Natural killer cell (primary cell): ENCODE results near the gene UTF1. TPM values are rescaled to one million over a fixed set of nuclear protein-coding genes. Genes with fewer than 3 reads are reported as not detected.
"Not testable (repeated sequence)": the region's sequence is repeated elsewhere in the genome, so short reads cannot be mapped to it uniquely, and the experiment has no call there.

Source experiments
- ATAC-seq, 3 donors: fragments of 150-1000 bp in 2 of 3; fragments of 200-7000 bp in 1 of 3; cut with Tn5 transposase; 1 replicate in 1 of 3; 2 replicates in 2 of 3; pipeline ENCODE4 v1.10.0; 2021; ENCODE audit warnings: mild to moderate bottlenecking in 2 of 3, moderate library complexity in 2 of 3
- DNase-seq, 2 donors: peaks; one replicate each; pipeline versions ENCODE4 v3.0.0 to v3.0.0-alpha.2; 2013 to 2021; ENCODE audit warnings: mixed read lengths in 1 of 2
- H3K27ac ChIP-seq: one replicate; pipeline ENCODE4 v1.5.1; 2013; ENCODE audit warnings: mild to moderate bottlenecking, low read length
- H3K27me3 ChIP-seq: one replicate; pipeline ENCODE4 v1.6.1; 2013; ENCODE audit warnings: low read length; ENCODE audit not compliant: control insufficient read depth, insufficient read depth
- H3K36me3 ChIP-seq: one replicate; pipeline ENCODE4 v1.6.1; 2013; ENCODE audit warnings: low read length; ENCODE audit not compliant: control insufficient read depth, insufficient read depth
- H3K4me1 ChIP-seq: one replicate; pipeline ENCODE4 v1.6.1; 2013; ENCODE audit warnings: low read length; ENCODE audit not compliant: control insufficient read depth, insufficient read depth
- H3K4me3 ChIP-seq: one replicate; pipeline ENCODE4 v1.5.1; 2013; ENCODE audit warnings: low read length
- H3K9me3 ChIP-seq: one replicate; pipeline ENCODE4 v1.6.1; 2013; ENCODE audit warnings: low read length; ENCODE audit not compliant: control insufficient read depth, insufficient read depth
- H3K27ac Mint-ChIP-seq, 2 donors: one replicate each; pipeline ENCODE4 v1.8.0; 2022; ENCODE audit warnings: mild to moderate bottlenecking in 2 of 2, mixed read lengths in 2 of 2, moderate library complexity in 1 of 2
- H3K27me3 Mint-ChIP-seq, 2 donors: one replicate each; pipeline ENCODE4 v1.8.0; 2022; ENCODE audit warnings: low read depth in 2 of 2, mixed read lengths in 2 of 2
- H3K36me3 Mint-ChIP-seq: one replicate; pipeline ENCODE4 v1.8.0; 2022; ENCODE audit warnings: mixed read lengths
- H3K4me1 Mint-ChIP-seq, 2 donors: one replicate each; pipeline ENCODE4 v1.8.0; 2022; ENCODE audit warnings: mixed read lengths in 2 of 2
- H3K4me3 Mint-ChIP-seq: one replicate; pipeline ENCODE4 v1.8.0; 2022; ENCODE audit warnings: mild to moderate bottlenecking, moderate library complexity, mixed read lengths
- H3K9me3 Mint-ChIP-seq, 2 donors: one replicate each; pipeline ENCODE4 v1.8.0; 2022; ENCODE audit warnings: mixed read lengths in 2 of 2
- WGBS: methylation state at CpG from one replicate; pipeline ENCODE4 v1.1.7; 2013; ENCODE audit warnings: missing lambda C conversion rate; ENCODE audit not compliant: insufficient coverage; 5-methylcytosine and 5-hydroxymethylcytosine counted together
- intact Hi-C: fragments of 100-400 bp; cut with micrococcal nuclease; formaldehyde crosslinking; loops from one replicate; pipeline ENCODE4 v1.14.2; 2022
- total RNA-seq, 4 donors: library from RNA; stranded (reverse); fragments of 120-200 nt in 1 of 4; gene quantifications; one replicate each; pipeline versions ENCODE4 v1.2.3 to v1.2.4, GENCODE V29; 2013 to 2022
- TF ChIP-seq, protein P1 (sequence below): fragments of 200-600 bp; IDR thresholded peaks from one replicate; pipeline ENCODE4 v1.8.0; 2022; ENCODE audit warnings: antibody characterized with exemption

The UTF1 gene
- total RNA-seq, 3 donors from 2014 or later (not counting 1 experiment from before 2014, with no cell fraction given) = 0.31 to 0.33 TPM; not detected in 1

DNA sequence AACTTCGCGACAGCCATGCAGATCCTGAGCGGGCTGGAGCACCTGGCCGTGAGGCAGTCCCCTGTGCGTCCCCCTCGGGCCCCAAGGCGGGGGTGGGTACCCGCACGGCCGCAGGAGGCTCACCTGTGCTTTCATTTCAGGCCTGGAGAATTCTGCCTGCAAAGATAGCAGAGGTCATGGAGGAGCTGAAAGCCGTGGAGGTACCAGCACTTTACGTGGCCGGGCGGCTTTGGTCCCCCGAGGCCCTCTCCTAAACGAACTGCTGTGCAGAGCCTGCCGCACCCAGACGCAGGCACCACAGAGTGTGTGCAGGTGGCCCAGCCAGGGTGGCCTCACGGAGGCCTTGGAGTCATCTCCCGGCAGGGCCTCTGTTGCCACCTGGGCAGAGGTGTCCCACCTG, 11.1 kb upstream of the UTF1 start:
- peaks cover 9 to 10% of the 10 kb centered on the region in 2 donors for H3K27me3 Mint-ChIP-seq
- DNase-seq (no peak), ATAC-seq (no peak)
- H3K27me3 ChIP-seq = peaks cover 2% of the 10 kb centered on the region
- no peak overlapping the region for H3K27ac ChIP-seq
- H3K4me1 Mint-ChIP-seq = peaks cover 0 to 4% of the 10 kb centered on the region in 2 donors
- H3K9me3 ChIP-seq = no peaks in the 10 kb centered on the region
- 86% methylated on average over 20 of the region's 20 CpGs for WGBS
- no peak overlapping the region for H3K27ac Mint-ChIP-seq
- H3K4me3 ChIP-seq = no peak overlapping the region
- no peaks in the 10 kb centered on the region for H3K9me3 Mint-ChIP-seq
- H3K4me3 Mint-ChIP-seq = no peak overlapping the region
- intact Hi-C loops = no loop called here
- TF ChIP-seq, protein P1, sequence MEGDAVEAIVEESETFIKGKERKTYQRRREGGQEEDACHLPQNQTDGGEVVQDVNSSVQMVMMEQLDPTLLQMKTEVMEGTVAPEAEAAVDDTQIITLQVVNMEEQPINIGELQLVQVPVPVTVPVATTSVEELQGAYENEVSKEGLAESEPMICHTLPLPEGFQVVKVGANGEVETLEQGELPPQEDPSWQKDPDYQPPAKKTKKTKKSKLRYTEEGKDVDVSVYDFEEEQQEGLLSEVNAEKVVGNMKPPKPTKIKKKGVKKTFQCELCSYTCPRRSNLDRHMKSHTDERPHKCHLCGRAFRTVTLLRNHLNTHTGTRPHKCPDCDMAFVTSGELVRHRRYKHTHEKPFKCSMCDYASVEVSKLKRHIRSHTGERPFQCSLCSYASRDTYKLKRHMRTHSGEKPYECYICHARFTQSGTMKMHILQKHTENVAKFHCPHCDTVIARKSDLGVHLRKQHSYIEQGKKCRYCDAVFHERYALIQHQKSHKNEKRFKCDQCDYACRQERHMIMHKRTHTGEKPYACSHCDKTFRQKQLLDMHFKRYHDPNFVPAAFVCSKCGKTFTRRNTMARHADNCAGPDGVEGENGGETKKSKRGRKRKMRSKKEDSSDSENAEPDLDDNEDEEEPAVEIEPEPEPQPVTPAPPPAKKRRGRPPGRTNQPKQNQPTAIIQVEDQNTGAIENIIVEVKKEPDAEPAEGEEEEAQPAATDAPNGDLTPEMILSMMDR = no peak
- no peaks in the 10 kb centered on the region for H3K36me3 ChIP-seq
- H3K4me1 ChIP-seq = no peaks in the 10 kb centered on the region
- H3K36me3 Mint-ChIP-seq = no peaks in the 10 kb centered on the region

DNA sequence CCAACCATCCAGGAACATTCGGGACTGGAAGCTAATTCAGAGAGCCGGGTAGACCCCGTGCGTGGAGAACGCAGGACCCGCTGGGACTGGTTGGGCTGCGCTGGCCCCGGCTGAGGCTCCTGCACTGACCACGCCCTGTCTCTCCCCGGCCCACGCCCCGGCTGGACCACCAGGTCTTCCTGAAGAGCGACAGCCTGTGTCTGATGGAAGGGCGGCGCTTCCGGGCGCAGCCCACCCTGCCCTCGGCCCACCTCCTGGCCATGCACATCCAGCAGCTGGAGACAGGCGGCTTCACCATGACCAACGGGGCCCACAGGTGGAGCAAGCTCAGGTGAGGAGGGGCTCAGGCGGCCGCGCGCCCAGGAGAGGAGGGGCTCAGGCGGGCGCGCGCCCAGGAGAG, 10.2 kb upstream of the UTF1 start:
- Mint-ChIP-seq H3K27me3 (peaks cover 9 to 13% of the 10 kb centered on the region in 2 donors), H3K27ac (no peak overlapping the region), H3K36me3 (no peaks in the 10 kb centered on the region), H3K9me3 (no peaks in the 10 kb centered on the region), H3K4me1 (peaks cover 0 to 4% of the 10 kb centered on the region in 2 donors), H3K4me3 (no peak overlapping the region)
- Histone ChIP-seq H3K9me3 (no peaks in the 10 kb centered on the region), H3K27me3 (peaks cover 2% of the 10 kb centered on the region), H3K4me3 (no peak overlapping the region), H3K36me3 (no peaks in the 10 kb centered on the region), H3K27ac (no peak overlapping the region), H3K4me1 (no peaks in the 10 kb centered on the region)
- TF ChIP-seq, protein P1 = no peak
- intact Hi-C loops = no loop called here
- WGBS = 23% methylated on average over 28 of the region's 28 CpGs
- ATAC-seq (no peak), DNase-seq (no peak)

DNA sequence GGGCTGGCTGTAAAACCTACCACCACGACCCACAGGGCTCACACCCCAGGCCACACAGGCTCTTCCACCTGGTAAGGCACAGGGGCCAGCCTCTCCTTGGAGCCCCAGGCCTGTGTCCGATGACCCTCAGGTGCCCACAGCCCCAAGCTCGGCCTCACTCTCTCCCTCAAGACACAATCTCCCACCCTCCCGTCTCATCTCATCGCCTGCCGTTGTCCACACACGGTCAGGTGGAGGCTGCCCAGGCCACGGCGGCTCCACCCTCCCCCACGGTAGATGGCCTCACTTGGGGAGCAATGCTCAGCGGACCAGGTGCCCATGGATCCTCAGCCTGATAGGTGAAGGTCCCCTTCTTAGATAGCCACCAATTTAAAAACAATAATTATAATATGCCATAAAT, 8.7 kb upstream of the UTF1 start:
- H3K4me3 Mint-ChIP-seq = no peak overlapping the region
- no peaks in the 10 kb centered on the region for H3K36me3 ChIP-seq
- intact Hi-C loops = no loop called here
- H3K4me1 Mint-ChIP-seq = peaks cover 0 to 4% of the 10 kb centered on the region in 2 donors
- TF ChIP-seq, protein P1 = no peak
- no peaks in the 10 kb centered on the region for H3K9me3 Mint-ChIP-seq
- H3K27me3 ChIP-seq = peaks cover 5% of the 10 kb centered on the region
- whole genome bisulfite sequencing = 91% methylated on average over 11 of the region's 11 CpGs
- no peaks in the 10 kb centered on the region for H3K36me3 Mint-ChIP-seq
- no peaks in the 10 kb centered on the region for H3K9me3 ChIP-seq
- no peak overlapping the region for H3K27ac Mint-ChIP-seq
- ATAC-seq = no peak
- H3K27ac ChIP-seq = no peak overlapping the region
- no peak for DNase-seq
- H3K27me3 Mint-ChIP-seq = peaks cover 15 to 17% of the 10 kb centered on the region in 2 donors
- H3K4me3 ChIP-seq = no peak overlapping the region
- no peaks in the 10 kb centered on the region for H3K4me1 ChIP-seq

DNA sequence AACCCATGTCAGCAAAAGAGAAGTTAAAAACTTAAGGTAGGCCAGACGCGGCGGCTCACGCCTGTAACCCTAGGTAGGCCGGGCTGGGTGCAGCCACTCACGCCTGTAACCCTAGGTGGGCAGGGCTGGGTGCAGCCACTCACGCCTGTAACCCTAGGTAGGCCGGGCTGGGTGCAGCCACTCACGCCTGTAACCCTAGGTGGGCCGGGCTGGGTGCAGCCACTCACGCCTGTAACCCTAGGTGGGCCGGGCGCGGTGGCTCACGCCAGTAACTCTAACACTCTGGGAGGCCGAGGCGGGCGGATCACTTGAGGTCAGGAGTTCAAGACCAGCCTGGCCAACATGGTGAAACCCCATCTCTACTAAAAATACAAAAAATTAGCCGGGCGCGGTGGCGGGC, 8.3 kb upstream of the UTF1 start:
- H3K27me3 ChIP-seq, ATAC-seq, H3K27ac Mint-ChIP-seq, H3K36me3 ChIP-seq, H3K9me3 ChIP-seq, H3K4me3 Mint-ChIP-seq, H3K36me3 Mint-ChIP-seq, H3K4me1 Mint-ChIP-seq, H3K4me3 ChIP-seq, intact Hi-C loops, DNase-seq, H3K4me1 ChIP-seq, H3K9me3 Mint-ChIP-seq, H3K27ac ChIP-seq: not testable (repeated sequence)
- peaks cover 19% of the 10 kb centered on the region in 2 donors for H3K27me3 Mint-ChIP-seq
- WGBS = 91% methylated on average over 11 of the region's 22 CpGs
